HG02840 (cell line): ENCODE measurements around the gene PDXDC1.
"Not testable (repeated sequence)": the region's sequence is repeated elsewhere in the genome, so short reads cannot be mapped to it uniquely, and the experiment has no call there.

Experiments used
- ATAC-seq: cut with Tn5 transposase; IDR thresholded peaks from one replicate; pipeline ENCODE4 v1.9.1; 2021; ENCODE audit warnings: mild to moderate bottlenecking, moderate library complexity, moderate number of reproducible peaks; ENCODE audit not compliant: unreplicated experiment, low FRiP score

The PDXDC1 gene

DNA sequence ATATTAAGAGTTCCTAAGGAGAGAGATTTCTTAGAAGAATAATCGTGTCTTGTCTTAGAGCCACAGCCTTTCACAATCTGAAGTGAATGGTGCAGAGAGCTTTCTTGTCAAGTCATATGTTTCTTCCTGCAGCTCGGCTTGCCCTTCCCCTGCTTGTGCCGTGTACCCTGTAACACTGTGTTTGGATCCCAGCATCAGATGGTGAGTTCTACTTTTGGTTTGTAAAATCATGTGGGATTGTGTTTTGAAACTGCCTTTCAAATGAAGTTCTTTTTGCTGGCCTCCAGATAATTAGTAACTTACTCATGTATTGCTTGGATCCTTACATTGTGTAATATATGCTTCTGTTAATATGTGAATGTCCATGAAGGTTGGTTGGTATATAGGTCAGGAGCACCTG, 33.8 kb downstream of the PDXDC1 start:
- ATAC-seq, result not testable (repeated sequence)

DNA sequence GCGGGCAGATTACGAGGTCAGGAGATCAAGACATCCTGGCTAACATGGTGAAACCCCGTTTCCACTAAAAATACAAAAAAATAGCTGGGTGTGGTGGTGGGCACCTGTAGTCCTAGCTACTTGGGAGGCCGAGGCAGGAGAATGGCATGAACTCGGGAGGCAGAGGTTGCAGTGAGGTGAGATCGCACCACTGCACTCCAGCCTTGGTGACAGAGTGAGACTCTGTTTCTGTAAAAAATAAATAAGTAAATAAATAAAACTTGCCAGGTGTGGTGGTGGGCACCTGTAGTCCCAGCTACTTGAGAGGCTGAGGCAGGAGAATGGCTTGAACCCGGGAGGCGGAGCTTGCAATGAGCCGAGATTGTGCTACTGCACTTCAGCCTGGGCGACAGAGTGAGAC, 38.1 kb downstream of the PDXDC1 start:
- ATAC-seq, result not testable (repeated sequence)

DNA sequence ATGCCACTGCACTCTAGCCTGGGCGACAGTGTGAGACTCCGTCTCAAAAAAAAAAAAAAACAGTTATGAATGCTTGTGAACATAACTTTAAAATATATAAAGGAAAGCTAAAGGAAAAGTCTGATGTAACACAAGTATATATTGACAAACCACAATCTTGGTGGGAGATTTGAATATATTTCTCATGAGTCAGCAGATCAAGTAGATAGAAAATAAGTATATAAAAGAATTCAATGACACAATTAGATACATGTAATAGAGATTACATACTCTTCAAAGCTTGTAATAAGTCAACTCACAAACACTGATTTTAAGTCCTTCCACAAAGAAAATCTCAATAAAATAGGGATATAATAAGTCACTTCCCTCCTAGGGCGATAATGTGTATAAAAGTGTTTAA, 40.8 kb downstream of the PDXDC1 start:
- not testable (repeated sequence) for ATAC-seq

DNA sequence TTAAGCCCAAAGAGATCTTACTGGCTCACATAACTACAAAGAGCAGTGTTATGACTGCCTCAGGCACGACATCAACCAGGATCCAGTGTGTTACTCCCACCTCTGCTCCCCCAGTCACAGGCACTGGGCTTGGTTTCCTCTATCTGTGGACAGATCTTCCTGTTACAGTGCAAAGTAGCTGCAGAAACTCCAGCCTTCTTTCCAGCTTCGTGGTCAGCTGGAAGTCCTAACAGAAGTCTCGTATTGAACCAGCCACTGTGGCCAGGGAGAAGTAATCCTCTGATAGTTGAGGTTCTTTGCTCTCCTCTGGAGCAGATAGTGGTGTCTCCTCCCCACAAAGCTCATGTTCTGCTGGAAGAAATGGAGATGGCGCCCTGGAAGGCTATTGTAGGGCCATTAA, 41.5 kb downstream of the PDXDC1 start:
- not testable (repeated sequence) for ATAC-seq

DNA sequence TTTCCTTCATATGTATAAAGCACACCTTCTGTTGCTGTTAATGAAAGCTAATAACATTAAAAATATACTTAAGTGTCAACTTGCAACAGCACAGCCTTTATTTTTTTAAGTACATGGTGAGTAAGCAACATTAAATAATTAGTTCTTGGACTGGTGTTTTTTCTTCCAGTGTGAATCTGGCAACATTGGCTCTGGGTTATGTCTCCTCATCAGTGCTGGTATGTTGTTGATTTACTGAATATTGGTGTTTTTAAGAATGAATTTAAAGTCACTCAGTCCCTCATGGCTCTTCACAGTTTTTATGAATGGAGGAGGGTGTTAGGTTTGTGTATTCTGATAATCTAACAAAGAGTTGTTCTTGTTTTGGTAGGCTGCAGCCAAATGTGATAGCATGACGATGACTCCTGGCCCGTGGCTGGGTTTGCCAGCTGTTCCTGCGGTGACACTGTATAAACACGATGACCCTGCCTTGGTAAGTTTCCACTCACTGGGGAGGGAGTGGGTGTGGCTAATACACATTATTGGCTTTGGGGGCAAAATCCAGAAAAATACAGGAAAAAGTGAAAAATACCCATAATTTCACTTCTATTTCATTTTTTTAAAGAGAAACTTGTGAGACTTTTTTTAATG, 42.2 kb downstream of the PDXDC1 start:
- not testable (repeated sequence) for ATAC-seq

DNA sequence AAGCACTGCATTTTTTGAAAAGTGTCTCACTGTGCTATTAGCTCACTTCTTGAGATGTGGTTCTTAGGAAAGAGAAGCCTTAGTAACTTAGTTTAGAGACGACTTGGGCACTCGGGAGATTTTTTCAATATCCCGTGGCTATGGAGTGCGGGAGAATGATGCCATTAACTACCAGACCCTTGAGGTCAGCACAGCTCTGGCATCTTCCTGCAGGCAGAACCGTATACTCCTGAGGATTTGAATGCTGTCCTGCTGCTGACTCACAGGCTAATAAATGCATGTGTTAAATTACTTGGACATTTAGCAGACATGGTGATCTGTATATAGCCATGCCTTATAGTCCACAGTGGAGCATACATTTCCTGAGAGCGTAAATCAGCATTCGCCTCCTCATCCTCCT, 46.6 kb downstream of the PDXDC1 start:
- ATAC-seq, result not testable (repeated sequence)

DNA sequence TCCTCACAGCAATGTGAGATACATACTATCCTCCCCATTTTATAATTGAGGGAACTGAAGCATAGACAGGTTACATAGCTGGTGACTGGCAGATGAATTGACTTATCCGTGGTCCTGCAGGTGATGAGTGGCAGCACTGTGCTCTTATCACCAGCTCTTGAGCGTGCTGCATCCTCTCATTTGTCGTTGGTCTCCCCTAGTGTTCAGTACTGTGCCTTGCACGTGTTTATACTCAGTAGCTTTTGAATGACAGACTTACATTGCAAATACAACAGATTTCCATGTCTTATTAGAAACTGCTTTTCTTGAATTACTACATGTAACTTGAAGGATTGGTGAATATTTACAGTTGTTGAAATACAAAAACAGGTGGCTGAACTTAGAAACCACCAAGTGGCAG, 47.4 kb downstream of the PDXDC1 start:
- peak; percentile 43 for ATAC-seq

DNA sequence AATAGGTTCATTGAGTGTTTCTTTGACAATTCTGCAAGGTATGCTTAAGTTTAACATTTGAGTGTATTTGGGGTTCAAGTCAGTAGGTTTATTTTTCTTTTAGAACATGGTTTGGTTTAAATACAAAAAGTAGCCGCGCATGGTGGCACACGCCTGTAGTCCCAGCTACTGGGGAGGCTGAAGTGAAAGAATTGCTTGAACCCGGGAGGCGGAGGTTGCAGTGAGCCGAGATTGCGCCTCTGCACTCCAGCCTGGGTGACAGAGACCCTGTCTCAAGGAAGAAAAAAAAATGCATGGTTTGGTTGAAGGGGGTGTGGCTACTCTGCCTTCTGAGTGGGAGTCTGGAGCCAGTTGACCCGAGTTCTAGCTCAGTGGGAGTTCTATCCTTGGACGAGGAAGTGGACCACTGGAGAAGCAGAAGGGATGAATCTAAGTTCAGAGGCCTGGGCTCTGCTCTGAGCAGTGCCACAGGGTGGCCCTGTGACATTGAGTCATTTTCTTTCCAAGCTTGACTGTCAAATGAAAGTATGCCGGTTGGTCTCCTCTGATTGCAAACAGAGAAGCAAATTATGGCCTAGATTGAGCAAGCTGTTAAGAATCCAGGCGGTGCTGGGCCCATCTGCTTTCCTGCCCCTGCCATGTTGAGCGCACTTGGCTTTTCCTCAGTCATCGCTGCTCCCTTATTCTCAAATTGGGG, 48.7 kb downstream of the PDXDC1 start:
- not testable (repeated sequence) for ATAC-seq

DNA sequence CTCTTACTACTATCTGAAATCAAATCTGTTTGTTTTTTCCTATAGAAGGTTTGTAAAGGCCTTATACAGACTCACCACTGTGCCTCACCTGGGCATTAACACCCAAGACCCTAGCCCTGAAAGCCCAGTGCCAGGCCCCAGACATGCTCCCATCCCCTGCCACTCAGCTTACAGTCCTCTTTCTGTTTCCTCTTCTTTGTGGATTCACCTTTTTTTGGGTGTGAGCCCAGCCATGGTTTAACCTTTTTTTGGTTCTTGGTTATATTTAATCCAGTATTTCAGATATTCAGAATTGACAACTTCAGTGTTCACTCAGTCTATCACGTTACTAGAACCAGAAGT, 50.0 kb downstream of the PDXDC1 start:
- ATAC-seq, result not testable (repeated sequence)

DNA sequence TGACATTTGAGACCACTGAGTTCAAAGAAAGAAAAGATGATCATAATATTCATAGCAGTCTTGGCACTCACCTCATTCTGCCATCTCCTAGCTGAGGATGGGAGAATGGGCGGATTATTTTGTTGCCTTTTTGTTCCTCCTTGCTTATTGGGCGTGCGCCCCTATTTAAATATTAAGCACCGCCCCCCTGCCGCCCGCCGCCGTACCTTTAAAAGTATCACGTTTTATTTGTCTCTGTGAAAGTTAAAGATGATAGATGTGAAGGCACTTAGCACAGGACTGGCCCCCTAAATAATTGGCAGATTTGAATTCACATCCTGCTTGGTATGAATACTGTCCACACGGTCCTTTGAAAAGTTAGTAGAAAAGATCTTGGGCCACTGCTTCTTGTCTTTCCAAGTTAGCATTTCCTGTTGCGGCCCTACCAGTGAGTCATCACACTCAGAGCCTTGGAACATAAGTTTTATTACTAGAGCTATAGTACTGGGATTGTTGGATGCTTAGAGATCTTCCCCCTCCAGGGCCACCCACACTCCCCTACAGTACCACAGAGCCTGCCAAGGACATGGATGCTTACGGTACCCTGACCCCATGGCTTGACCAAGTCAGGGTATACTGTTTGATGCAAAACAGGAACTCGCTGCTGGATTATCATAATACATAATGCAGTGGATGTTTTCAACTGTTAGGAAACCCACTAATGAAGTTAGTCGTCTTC, 50.6 kb downstream of the PDXDC1 start:
- not testable (repeated sequence) for ATAC-seq

DNA sequence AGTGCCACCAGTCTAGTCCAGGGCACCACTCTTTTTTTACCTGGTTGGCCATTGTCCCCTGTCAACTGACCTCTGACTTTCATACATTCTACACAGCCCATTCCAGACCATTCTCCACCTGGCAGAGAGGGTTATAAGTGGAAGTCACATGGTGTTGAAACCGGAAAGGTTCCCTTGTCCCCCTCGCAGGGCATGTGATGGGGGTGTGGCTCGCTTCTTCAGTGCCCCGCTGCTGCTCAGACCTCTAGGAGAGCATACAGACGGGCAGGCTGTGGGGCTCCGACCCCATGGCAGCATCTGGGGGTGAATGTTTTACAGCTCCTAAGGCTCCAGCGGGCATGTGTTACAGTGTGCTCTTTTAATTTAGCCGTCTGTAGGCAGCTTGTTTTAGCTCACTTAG, 52.2 kb downstream of the PDXDC1 start:
- not testable (repeated sequence) for ATAC-seq

DNA sequence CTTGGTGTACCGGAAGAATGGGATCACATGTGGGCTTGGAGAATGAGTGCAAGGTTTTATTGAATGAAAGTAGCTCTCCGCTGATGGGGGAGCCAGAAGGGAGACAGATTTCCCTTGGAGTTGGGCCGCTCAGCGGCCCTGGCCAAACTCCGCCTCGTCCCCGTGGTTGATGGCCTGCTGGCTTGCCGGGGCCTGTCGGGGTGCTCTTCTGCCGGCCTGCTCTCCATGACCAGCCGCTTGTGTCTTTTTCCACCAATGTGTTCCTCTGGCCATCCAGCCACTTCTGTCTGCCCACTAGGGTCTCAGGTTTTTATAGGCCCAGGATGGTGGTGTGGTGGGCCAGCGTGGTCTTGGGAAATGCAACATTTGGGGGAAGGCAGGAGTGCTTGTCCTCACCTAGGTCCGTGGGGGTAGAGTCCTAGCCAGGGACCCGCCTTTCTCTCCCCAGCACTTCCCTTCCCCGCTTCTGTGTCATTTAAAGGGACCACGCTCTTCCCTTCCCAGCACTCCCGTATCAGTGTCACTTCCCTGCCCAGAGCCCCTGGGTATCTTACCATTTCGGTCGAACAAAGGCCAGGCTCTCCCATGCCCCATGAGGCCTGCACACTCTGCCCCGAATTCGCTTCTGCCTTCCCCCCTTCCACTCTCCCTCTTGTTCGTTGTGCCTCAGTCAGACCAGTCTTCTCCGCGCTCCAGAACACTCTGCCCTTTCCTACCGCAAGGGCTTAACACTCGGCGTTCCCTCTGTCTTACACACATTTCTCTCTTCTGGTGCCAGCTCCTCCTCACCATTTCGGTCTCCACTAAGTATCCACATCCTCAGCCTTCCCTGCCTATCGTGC, 52.9 kb downstream of the PDXDC1 start:
- ATAC-seq, result not testable (repeated sequence)

DNA sequence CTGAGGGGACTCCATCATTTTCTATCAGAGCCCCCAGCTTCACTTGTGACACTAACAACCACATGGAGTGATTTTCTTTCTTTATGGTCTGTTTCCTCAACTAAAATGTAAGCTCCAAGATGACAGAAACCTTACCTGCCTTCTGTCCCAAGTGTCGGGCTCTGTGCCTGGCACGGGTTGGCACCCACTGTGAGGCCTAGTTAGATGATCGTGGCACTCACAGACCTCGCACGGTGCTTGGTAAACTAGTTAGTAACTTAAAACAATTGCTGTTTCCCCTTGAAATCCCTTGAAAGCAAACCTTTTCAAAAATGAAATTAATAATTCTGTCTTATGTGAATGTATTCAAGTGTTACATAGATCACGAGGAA, 53.5 kb downstream of the PDXDC1 start:
- not testable (repeated sequence) for ATAC-seq

DNA sequence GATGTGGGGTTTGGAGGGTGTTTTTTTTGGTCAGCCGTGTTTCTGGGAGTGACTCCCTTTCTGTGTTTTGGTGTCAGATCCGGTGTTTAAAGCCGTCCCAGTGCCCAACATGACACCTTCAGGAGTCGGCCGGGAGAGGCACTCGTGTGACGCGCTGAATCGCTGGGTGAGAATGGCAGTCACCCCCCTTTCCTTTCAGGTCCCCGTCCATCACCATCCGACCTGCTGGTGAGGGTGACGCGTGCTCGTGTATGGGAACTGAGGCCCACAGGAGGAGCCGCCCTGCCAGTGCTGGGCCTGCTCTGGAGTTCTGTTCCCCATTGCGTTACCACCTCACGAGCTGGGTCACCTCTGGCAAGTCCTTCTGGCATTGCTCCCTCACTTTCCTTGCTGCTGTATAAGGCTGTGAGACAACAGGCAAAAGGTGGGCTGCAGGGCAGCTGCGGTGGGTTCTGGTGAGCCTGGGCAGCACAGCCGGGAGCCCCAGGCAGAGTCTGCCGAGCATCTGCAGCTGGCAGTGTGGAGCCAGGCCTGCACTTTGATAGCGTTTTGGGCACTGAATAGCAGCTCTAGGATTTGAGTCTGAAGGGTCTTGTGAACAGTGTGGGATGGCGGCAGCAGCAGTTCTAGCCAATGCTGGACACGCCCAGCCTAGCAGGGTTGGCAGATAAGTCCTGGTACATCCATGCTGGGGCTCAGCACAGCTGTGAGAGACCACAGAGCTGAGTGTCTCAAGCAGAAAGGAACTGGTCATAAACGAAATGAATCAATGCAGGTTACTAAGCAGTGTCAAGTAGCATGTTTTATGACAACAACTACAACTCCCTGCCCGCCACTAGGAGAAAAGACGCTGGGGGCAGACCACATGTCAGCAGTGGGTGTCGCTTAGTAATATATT, 54.2 kb downstream of the PDXDC1 start:
- ATAC-seq, result not testable (repeated sequence)

DNA sequence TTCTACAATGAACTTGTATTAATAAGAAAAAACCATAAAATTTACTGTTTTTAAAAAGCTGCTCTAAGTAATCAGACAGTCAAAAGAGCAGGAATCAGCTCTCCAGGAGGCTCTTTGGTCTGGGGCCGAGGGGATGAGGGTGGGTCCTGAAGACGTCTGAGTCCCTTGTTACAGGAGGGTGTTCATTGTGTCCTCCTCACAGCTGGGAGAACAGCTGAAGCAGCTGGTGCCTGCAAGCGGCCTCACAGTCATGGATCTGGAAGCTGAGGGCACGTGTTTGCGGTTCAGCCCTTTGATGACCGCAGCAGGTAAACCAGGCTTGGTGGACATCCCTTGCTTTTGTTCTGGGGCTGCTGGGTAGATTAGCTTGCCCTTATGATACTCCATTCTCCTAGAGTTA, 54.9 kb downstream of the PDXDC1 start:
- not testable (repeated sequence) for ATAC-seq

DNA sequence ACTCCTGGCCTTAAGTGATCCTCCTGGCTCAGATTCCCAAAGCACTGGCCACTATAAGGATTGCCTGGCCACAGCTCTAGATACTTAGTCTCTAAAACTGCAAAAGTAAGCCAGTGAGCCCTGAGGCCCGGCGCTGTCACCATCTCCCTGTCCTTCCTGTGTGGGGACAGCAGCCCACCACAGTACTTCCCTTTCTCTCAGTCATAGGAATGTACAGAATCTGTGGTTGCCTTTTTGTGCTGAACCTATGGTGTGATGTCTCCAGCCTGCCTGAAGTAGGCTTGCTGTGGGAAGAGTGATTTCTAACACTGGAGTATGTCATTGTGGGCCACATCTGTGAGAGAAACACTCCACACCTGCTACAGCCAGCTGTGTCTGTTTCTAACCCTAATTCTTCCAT, 56.4 kb downstream of the PDXDC1 start:
- ATAC-seq, result no peak

DNA sequence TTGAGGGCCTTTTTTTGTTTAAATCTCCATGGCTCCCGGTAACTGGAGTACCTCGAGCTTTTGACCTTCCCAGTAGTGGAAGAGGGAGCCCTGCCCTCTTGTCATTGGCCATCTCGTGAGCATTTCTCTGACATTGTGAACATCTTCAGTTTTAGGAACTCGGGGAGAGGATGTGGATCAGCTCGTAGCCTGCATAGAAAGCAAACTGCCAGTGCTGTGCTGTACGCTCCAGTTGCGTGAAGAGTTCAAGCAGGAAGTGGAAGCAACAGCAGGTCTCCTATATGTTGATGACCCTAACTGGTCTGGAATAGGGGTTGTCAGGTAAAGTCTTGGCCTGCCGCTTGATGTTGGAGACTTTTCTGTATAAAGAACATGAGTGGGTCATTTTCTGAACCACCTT, 56.8 kb downstream of the PDXDC1 start:
- ATAC-seq, result no peak

DNA sequence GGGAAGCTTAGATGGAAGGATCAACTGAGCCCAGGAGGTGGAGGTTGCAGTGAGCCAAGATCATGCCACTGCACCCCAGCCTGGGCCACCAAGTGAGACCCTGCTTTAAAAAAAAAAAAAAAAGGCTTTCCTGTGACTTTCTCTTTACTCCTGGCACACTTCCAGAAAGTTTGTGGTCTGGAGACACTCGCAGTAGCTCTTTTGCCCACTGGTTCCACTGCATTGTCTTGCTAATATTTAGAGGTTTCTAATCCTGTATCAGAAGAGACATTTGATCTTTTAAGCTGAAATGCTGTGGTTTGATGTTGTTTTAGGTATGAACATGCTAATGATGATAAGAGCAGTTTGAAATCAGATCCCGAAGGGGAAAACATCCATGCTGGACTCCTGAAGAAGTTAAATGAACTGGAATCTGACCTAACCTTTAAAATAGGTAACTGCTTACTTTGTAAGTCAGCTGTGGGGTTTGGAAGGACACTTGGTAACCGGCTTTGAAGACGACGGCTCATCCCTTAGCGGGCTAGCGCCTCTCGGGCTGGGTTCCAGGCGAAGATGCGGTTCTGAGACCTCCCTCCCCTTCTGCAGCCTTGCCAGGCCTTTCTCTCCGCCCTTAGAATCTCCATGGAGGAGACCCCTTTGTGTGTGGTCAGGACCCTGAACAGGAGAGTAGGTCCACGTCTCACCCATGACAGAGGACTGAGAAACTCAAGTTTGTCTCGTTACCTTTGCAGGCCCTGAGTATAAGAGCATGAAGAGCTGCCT, 57.9 kb downstream of the PDXDC1 start:
- no peak for ATAC-seq

DNA sequence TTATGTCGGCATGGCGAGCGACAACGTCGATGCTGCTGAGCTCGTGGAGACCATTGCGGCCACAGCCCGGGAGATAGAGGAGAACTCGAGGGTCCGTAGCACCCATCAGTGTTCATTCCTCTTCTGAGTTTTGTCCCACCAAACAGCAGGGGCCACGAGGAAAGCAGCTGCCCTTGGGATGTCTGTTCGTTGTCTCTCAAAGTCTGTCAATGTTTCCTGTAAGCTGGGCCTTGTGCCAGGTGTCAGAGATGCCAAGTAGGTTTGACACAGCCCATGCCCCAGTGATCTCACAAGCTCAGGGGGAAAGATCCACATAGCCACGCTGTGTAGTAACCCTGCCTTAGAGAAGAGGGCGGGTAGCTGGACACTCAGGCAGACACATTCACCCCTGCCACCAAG, 58.5 kb downstream of the PDXDC1 start:
- ATAC-seq, result no peak
